H9 (cell line): Measurements from ENCODE around the gene SIX2. TPM values are rescaled to one million over a fixed set of nuclear protein-coding genes. Genes with fewer than 3 reads are reported as not detected.

Experiments used
- DNase-seq: peaks from one replicate; pipeline ENCODE4 v3.0.0-alpha.2; 2017
- H2AFZ ChIP-seq: one replicate; pipeline ENCODE4 v1.6.1; 2013; ENCODE audit warnings: mild to moderate bottlenecking, low read length, control low read depth, moderate library complexity
- H2AK5ac ChIP-seq: 2 replicates; pipeline ENCODE4 v1.6.1; 2013; ENCODE audit warnings: low read length, control low read depth, mixed read lengths; ENCODE audit not compliant: insufficient read length
- H2BK120ac ChIP-seq: one replicate; pipeline ENCODE4 v1.6.1; 2013; ENCODE audit warnings: low read depth, mild to moderate bottlenecking, low read length, control low read depth, inconsistent platforms; ENCODE audit not compliant: poor library complexity, severe bottlenecking
- H2BK12ac ChIP-seq: 2 replicates; pipeline ENCODE4 v1.6.1; 2013; ENCODE audit warnings: low read length, control low read depth, mixed read lengths, low read depth; ENCODE audit not compliant: insufficient read length
- H2BK15ac ChIP-seq: 2 replicates; pipeline ENCODE4 v1.6.1; 2013; ENCODE audit warnings: low read depth, low read length, control low read depth
- H2BK20ac ChIP-seq: one replicate; pipeline ENCODE4 v1.6.1; 2013; ENCODE audit warnings: low read depth, mild to moderate bottlenecking, low read length, control low read depth, inconsistent platforms; ENCODE audit not compliant: poor library complexity, severe bottlenecking
- H2BK5ac ChIP-seq: 2 replicates; pipeline ENCODE4 v1.6.1; 2013; ENCODE audit warnings: low read length, control low read depth, mixed read lengths; ENCODE audit not compliant: insufficient read length
- H3K14ac ChIP-seq: 2 replicates; pipeline ENCODE4 v1.6.1; 2013; ENCODE audit warnings: low read length, control low read depth; ENCODE audit not compliant: insufficient read depth
- H3K18ac ChIP-seq: 2 replicates; pipeline ENCODE4 v1.6.1; 2013; ENCODE audit warnings: low read depth, mild to moderate bottlenecking, mixed read lengths, low read length, control low read depth; ENCODE audit not compliant: insufficient read length
- H3K23ac ChIP-seq: 2 replicates; pipeline ENCODE4 v1.6.1; 2013; ENCODE audit warnings: low read length, control low read depth, mixed read lengths, low read depth; ENCODE audit not compliant: insufficient read length
- H3K23me2 ChIP-seq: 2 replicates; pipeline ENCODE4 v1.6.1; 2013; ENCODE audit warnings: low read depth, mild to moderate bottlenecking, mixed read lengths, low read length, control low read depth; ENCODE audit not compliant: insufficient read length, poor library complexity, severe bottlenecking
- H3K27ac ChIP-seq: 2 replicates; pipeline ENCODE4 v1.5.1; 2013; ENCODE audit warnings: low read length, control low read depth, mixed read lengths, low read depth; ENCODE audit not compliant: insufficient read length
- H3K27me3 ChIP-seq: 2 replicates; pipeline ENCODE4 v1.6.1; 2013; ENCODE audit warnings: low read length, control low read depth, inconsistent platforms; ENCODE audit not compliant: insufficient read depth
- H3K4ac ChIP-seq: 2 replicates; pipeline ENCODE4 v1.6.1; 2013; ENCODE audit warnings: low read depth, mild to moderate bottlenecking, control low read depth, inconsistent platforms, low read length, moderate library complexity
- H3K4me1 ChIP-seq: 2 replicates; pipeline ENCODE4 v1.6.1; 2013; ENCODE audit warnings: low read length, control low read depth, inconsistent platforms; ENCODE audit not compliant: insufficient read depth
- H3K4me2 ChIP-seq: 2 replicates; pipeline ENCODE4 v1.6.1; 2013; ENCODE audit warnings: low read length, control low read depth, mixed read lengths; ENCODE audit not compliant: insufficient read length, insufficient read depth
- H3K56ac ChIP-seq: 2 replicates; pipeline ENCODE4 v1.6.1; 2013; ENCODE audit warnings: low read depth, mild to moderate bottlenecking, mixed read lengths, low read length, control low read depth; ENCODE audit not compliant: insufficient read length
- H3K79me1 ChIP-seq: 2 replicates; pipeline ENCODE4 v1.6.1; 2013; ENCODE audit warnings: low read depth, mild to moderate bottlenecking, moderate library complexity, low read length, control low read depth, inconsistent platforms; ENCODE audit not compliant: insufficient read depth, poor library complexity, severe bottlenecking
- H3K79me2 ChIP-seq: 2 replicates; pipeline ENCODE4 v1.6.1; 2013; ENCODE audit warnings: low read length, control low read depth, inconsistent platforms; ENCODE audit not compliant: insufficient read depth
- H3K9ac ChIP-seq: 2 replicates; pipeline ENCODE4 v1.6.1; 2013; ENCODE audit warnings: low read length, control low read depth, mixed read lengths; ENCODE audit not compliant: insufficient read length; ENCODE audit errors: extremely low read depth
- H3K9me3 ChIP-seq: one replicate; pipeline ENCODE4 v1.6.1; 2013; ENCODE audit warnings: low read depth, low read length, inconsistent platforms; ENCODE audit not compliant: control insufficient read depth
- H3T11ph ChIP-seq: one replicate; pipeline ENCODE4 v1.6.1; 2013; ENCODE audit warnings: mild to moderate bottlenecking, low read length, control low read depth, inconsistent platforms
- H4K20me1 ChIP-seq: one replicate; pipeline ENCODE4 v1.6.1; 2013; ENCODE audit not compliant: control insufficient read depth, insufficient read length, insufficient read depth
- H4K5ac ChIP-seq: 2 replicates; pipeline ENCODE4 v1.6.1; 2013; ENCODE audit warnings: low read depth, mild to moderate bottlenecking, mixed read lengths, low read length, control low read depth; ENCODE audit not compliant: insufficient read length
- H4K8ac ChIP-seq: replicated peaks from 2 replicates; pipeline ENCODE4 v1.6.1; 2013; ENCODE audit warnings: low read length, control low read depth, mixed read lengths, low read depth; ENCODE audit not compliant: insufficient read length
- H4K91ac ChIP-seq: 2 replicates; pipeline ENCODE4 v1.6.1; 2013; ENCODE audit warnings: low read depth, mild to moderate bottlenecking, moderate library complexity, mixed read lengths, low read length, control low read depth; ENCODE audit not compliant: insufficient read length
- H3K27ac Mint-ChIP-seq, 3 experiments: 2 replicates in 2 of 3; 3 replicates in 1 of 3; pipeline ENCODE4 v1.8.0; 2020 to 2021; ENCODE audit warnings: mixed read lengths in 3 of 3, mild to moderate bottlenecking in 1 of 3, moderate library complexity in 1 of 3
- H3K27me3 Mint-ChIP-seq: 2 replicates; pipeline ENCODE4 v1.8.0; 2021; ENCODE audit warnings: low read depth, mild to moderate bottlenecking, moderate library complexity, mixed read lengths
- H3K36me3 Mint-ChIP-seq, 3 experiments: 2 replicates in 2 of 3; 3 replicates in 1 of 3; pipeline ENCODE4 v1.8.0; 2020 to 2021; ENCODE audit warnings: low read depth in 3 of 3, mixed read lengths in 3 of 3; ENCODE audit not compliant: insufficient read depth in 1 of 3
- H3K4me1 Mint-ChIP-seq, 2 experiments: 2 replicates each; pipeline ENCODE4 v1.8.0; 2020; ENCODE audit warnings: mixed read lengths in 2 of 2
- H3K4me3 Mint-ChIP-seq, 2 experiments: 2 replicates in 1 of 2; 3 replicates in 1 of 2; pipeline ENCODE4 v1.8.0; 2020 to 2021; ENCODE audit warnings: mild to moderate bottlenecking in 2 of 2, mixed read lengths in 2 of 2, moderate library complexity in 1 of 2
- H3K9me3 Mint-ChIP-seq, 2 experiments: 2 replicates in 1 of 2; 3 replicates in 1 of 2; pipeline ENCODE4 v1.8.0; 2020; ENCODE audit warnings: mild to moderate bottlenecking in 2 of 2, mixed read lengths in 2 of 2, moderate library complexity in 1 of 2
- WGBS: extraction: QIAGEN DNeasy Blood & Tissue Kit; methylation state at CpG from one replicate; pipeline ENCODE4 v1.1.7; 2013; ENCODE audit warnings: missing lambda C conversion rate, low lambda C conversion rate, mixed read lengths; ENCODE audit not compliant: insufficient read length; ENCODE audit errors: extremely low coverage; 5-methylcytosine and 5-hydroxymethylcytosine counted together
- total RNA-seq: library from RNA; stranded (reverse); gene quantifications from 2 replicates; pipeline ENCODE4 v1.2.1, GENCODE V29; 2021
- TF ChIP-seq, protein P1 (sequence below): fragments of 200-600 bp; sonication (generic); conservative IDR thresholded peaks from 3 replicates; pipeline ENCODE4 v1.8.0; 2021; ENCODE audit warnings: antibody characterized with exemption, mild to moderate bottlenecking

Gene SIX2
- total RNA-seq, 1 experiment from 2014 or later, result not detected

DNA sequence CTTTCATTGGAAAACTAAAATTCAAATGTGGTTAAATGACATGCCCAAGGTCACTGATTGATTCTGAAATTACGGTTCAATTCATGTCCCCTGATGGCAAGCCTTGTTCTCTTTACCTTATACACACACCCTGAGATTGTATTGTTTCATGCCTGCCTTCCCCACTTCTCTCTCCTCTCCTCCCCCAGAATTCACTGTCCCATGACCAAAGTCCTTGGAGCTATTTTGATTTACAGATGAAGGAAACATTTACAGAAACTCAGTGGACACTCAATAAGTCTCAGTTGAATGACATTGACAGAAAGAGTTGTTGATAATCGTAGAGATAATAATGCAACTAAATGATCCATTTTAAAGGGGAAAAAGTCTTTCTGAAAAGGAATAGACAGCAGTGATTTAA, 33.1 kb upstream of the SIX2 start:
- Mint-ChIP-seq H3K4me3 (no peak overlapping the region), H3K9me3 (no peaks in the 10 kb centered on the region; a peak in 1 of 5 replicates), H3K36me3 (no peaks in the 10 kb centered on the region), H3K27ac (no peak overlapping the region), H3K27me3 (peaks cover 7% of the 10 kb centered on the region), H3K4me1 (peaks cover 6 to 9% of the 10 kb centered on the region in 2 experiments)
- Histone ChIP-seq H2BK15ac (no peak overlapping the region), H2BK5ac (no peak overlapping the region), H3K27ac (no peak overlapping the region), H3T11ph (no peak overlapping the region), H3K79me2 (no peaks in the 10 kb centered on the region), H2BK20ac (no peak overlapping the region), H2BK12ac (no peak overlapping the region), H3K9me3 (no peaks in the 10 kb centered on the region), H2BK120ac (no peak overlapping the region), H4K5ac (no peak overlapping the region), H3K4me2 (no peak overlapping the region), H3K4ac (no peak overlapping the region), H2AFZ (no peak overlapping the region), H3K79me1 (no peaks in the 10 kb centered on the region), H3K23me2 (no peaks in the 10 kb centered on the region), H4K91ac (no peak overlapping the region), H3K56ac (no peak overlapping the region), H3K14ac (no peak overlapping the region), H3K9ac (no peak overlapping the region), H4K20me1 (no peaks in the 10 kb centered on the region), H3K4me1 (peaks cover 4% of the 10 kb centered on the region; the same call in 1 of the 2 replicates), H3K27me3 (no peaks in the 10 kb centered on the region), H2AK5ac (no peak overlapping the region), H3K23ac (no peak overlapping the region), H4K8ac (no peak overlapping the region), H3K18ac (no peak overlapping the region)
- DNase-seq, result no peak
- no CpG with 5 or more reads among the region's 2 CpGs for WGBS
- TF ChIP-seq, protein P1, sequence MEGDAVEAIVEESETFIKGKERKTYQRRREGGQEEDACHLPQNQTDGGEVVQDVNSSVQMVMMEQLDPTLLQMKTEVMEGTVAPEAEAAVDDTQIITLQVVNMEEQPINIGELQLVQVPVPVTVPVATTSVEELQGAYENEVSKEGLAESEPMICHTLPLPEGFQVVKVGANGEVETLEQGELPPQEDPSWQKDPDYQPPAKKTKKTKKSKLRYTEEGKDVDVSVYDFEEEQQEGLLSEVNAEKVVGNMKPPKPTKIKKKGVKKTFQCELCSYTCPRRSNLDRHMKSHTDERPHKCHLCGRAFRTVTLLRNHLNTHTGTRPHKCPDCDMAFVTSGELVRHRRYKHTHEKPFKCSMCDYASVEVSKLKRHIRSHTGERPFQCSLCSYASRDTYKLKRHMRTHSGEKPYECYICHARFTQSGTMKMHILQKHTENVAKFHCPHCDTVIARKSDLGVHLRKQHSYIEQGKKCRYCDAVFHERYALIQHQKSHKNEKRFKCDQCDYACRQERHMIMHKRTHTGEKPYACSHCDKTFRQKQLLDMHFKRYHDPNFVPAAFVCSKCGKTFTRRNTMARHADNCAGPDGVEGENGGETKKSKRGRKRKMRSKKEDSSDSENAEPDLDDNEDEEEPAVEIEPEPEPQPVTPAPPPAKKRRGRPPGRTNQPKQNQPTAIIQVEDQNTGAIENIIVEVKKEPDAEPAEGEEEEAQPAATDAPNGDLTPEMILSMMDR, result no peak
